Activated naive CD4-positive, alpha-beta T cell treated with anti-CD3 and anti-CD28 coated beads for 36 hours (primary cell): Measurements from ENCODE around the gene OR3A1. TPM values are rescaled to one million over a fixed set of nuclear protein-coding genes. Genes with fewer than 3 reads are reported as not detected.
"Not testable (repeated sequence)": the region's sequence is repeated elsewhere in the genome, so short reads cannot be mapped to it uniquely, and the experiment has no call there.

Experiments used
- CTCF ChIA-PET: fragments of 350-600 bp; sonication (Branson Sonifier 250); formaldehyde crosslinking; loops from one replicate; lab custom pipeline; 2021; ENCODE audit warnings: antibody characterized with exemption; lab: Charles Lee
- DNase-seq: peaks from one replicate; pipeline ENCODE4 v3.0.0-alpha.2; 2020
- H3K27ac Mint-ChIP-seq: one replicate; pipeline ENCODE4 v1.8.0; 2021; ENCODE audit warnings: mild to moderate bottlenecking, mixed read lengths
- H3K27me3 Mint-ChIP-seq: one replicate; pipeline ENCODE4 v1.8.0; 2021; ENCODE audit warnings: low read depth, mixed read lengths
- H3K36me3 Mint-ChIP-seq: one replicate; pipeline ENCODE4 v1.8.0; 2021; ENCODE audit warnings: low read depth, mixed read lengths
- H3K4me1 Mint-ChIP-seq: one replicate; pipeline ENCODE4 v1.8.0; 2021; ENCODE audit warnings: low read depth, mixed read lengths
- H3K4me3 Mint-ChIP-seq: one replicate; pipeline ENCODE4 v1.8.0; 2021; ENCODE audit warnings: mild to moderate bottlenecking, moderate library complexity, mixed read lengths
- H3K9me3 Mint-ChIP-seq: one replicate; pipeline ENCODE4 v1.8.0; 2021; ENCODE audit warnings: mixed read lengths
- intact Hi-C: fragments of 100-400 bp; cut with micrococcal nuclease; formaldehyde crosslinking; loops from one replicate; pipeline ENCODE4 v1.15.1; 2023
- total RNA-seq, 2 experiments: library from RNA; stranded (reverse); gene quantifications; one replicate each; pipeline ENCODE4 v1.2.3, GENCODE V29; 2021

Gene OR3A1, protein sequence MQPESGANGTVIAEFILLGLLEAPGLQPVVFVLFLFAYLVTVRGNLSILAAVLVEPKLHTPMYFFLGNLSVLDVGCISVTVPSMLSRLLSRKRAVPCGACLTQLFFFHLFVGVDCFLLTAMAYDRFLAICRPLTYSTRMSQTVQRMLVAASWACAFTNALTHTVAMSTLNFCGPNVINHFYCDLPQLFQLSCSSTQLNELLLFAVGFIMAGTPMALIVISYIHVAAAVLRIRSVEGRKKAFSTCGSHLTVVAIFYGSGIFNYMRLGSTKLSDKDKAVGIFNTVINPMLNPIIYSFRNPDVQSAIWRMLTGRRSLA
- under 1 TPM in 1 of 2 experiments, not detected in 1; 0.12 TPM for total RNA-seq

DNA sequence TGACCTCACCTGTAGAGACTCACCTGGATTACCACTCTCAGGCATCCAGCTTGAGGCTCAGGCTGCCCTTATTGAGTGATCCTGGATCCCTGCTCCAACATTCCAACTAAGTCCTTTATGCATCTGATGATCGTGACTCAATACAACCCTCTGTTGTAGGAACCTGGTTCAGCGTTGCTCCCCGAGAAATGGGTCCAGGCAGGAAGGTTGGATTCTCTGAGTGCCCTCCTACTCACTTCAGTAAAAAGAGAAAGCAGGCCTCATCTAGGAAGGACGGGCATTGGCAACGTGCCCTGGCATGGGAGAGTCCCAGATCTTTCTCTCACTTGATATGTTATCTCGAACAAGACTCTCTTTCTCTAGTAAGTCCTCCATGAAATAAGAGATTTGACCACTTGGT, at the start of gene OR3A1:
TSS of gene OR3A1 (minus strand) at position 101 of the 400 bp plus-strand sequence. CDS start 5,778 bp downstream, outside the sequence.
- H3K4me3 Mint-ChIP-seq: no peak within 1 kb of the TSS
- no peak within 1 kb of the TSS for H3K27ac Mint-ChIP-seq
- CTCF ChIA-PET: no interaction called here
- no peak for DNase-seq
- intact Hi-C loops: no loop called here
- no peaks in the 10 kb centered on the region for H3K4me1 Mint-ChIP-seq
- no peaks in the 10 kb centered on the region for H3K36me3 Mint-ChIP-seq
- peaks cover 5% of the 10 kb centered on the region for H3K27me3 Mint-ChIP-seq
- H3K9me3 Mint-ChIP-seq: peaks cover 8% of the 10 kb centered on the region

DNA sequence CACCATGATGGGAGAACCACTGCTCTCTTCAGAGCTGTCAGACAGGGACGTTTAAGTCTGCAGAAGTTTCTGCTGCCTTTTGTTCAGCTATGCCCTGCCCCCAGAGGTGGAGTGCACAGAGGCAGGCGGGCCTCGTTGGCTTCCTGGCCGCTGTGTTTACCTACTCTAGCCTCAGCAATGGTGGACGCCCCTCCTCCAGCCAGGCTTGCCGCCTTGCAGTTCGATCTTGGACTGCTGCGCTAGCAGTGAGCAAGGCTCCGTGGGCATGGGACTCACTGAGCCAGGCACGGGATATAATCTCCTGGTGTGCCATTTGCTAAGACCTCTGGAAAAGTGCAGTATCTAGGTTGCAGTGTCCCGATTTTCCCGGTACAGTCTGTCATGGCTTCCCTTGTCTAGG, 44.6 kb upstream of the OR3A1 start:
- DNase-seq, H3K4me3 Mint-ChIP-seq, H3K4me1 Mint-ChIP-seq, CTCF ChIA-PET, H3K27ac Mint-ChIP-seq, intact Hi-C loops, H3K36me3 Mint-ChIP-seq: not testable (repeated sequence)
- Mint-ChIP-seq H3K9me3 (peaks cover 19% of the 10 kb centered on the region), H3K27me3 (peaks cover 17% of the 10 kb centered on the region)

DNA sequence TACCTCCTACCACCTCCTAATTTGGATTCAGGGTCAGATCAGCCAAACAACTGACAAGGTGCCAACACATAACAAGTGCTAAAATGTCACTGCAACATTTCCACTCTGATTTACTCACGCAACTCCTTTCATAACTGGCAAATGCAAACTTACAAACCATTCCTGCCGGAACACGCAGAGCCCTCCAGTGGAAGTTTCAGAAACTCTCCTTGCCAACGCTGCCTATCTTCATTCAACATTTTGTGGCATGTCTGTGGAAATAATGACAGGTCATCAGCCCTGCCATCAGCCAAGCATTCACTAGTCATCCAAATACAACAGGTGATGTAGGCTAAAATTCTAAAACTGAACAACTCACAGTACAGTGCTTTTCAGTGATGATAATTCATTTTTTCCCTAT, 37.7 kb upstream of the OR3A1 start:
- Mint-ChIP-seq H3K27me3 (peaks cover 6% of the 10 kb centered on the region), H3K36me3 (peaks cover 7% of the 10 kb centered on the region), H3K27ac (no peak overlapping the region), H3K4me3 (no peak overlapping the region), H3K9me3 (peaks cover 18% of the 10 kb centered on the region), H3K4me1 (no peaks in the 10 kb centered on the region)
- intact Hi-C loops: no loop called here
- CTCF ChIA-PET: no interaction called here
- DNase-seq: no peak

DNA sequence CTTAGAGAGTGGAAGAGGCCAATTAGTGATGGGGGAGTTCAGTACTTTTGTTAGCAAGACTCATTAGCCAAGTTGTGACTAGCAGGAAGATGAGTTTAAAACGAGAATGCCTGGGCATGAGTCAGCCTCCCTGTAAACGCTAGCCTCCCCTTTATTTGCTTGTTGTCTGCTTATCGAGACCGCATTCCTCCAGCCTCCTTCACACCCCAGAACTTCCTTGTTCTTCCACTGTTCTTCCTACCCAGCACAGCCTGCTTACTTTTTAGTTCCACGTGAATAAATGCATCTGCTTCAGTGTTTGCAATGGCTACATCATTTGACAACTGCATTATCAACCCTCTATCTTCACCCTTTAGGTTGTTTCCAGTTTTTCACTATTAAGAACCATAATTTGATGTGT, 20.2 kb upstream of the OR3A1 start:
- H3K9me3 Mint-ChIP-seq: peaks cover 3% of the 10 kb centered on the region
- no peak for DNase-seq
- no peak overlapping the region for H3K4me3 Mint-ChIP-seq
- no peaks in the 10 kb centered on the region for H3K27me3 Mint-ChIP-seq
- no peaks in the 10 kb centered on the region for H3K36me3 Mint-ChIP-seq
- no peaks in the 10 kb centered on the region for H3K4me1 Mint-ChIP-seq
- CTCF ChIA-PET: no interaction called here
- no peak overlapping the region for H3K27ac Mint-ChIP-seq
- intact Hi-C loops: no loop called here

DNA sequence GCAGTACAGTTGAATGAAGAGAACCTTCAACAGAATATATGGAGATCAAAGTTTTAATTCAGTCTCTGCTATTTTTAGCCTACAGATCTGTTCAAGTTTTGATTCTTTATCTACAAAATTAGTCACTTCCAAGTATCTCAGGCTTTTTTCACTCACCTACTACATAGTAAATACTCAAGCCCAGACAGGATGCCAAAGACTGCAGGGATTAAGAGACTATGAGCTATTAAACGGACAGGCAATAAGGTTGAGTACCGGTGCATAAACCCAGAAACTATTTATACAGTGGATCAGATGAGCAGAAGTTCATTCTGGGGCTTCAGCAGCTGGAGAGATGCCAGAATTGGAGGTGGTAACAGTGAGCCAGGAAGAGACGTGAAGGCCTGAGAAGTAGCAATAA, 18.7 kb upstream of the OR3A1 start:
- intact Hi-C loops: no loop called here
- no peaks in the 10 kb centered on the region for H3K36me3 Mint-ChIP-seq
- no peak overlapping the region for H3K4me3 Mint-ChIP-seq
- H3K9me3 Mint-ChIP-seq: no peaks in the 10 kb centered on the region
- H3K27me3 Mint-ChIP-seq: no peaks in the 10 kb centered on the region
- CTCF ChIA-PET: no interaction called here
- no peak overlapping the region for H3K27ac Mint-ChIP-seq
- no peaks in the 10 kb centered on the region for H3K4me1 Mint-ChIP-seq
- no peak for DNase-seq

DNA sequence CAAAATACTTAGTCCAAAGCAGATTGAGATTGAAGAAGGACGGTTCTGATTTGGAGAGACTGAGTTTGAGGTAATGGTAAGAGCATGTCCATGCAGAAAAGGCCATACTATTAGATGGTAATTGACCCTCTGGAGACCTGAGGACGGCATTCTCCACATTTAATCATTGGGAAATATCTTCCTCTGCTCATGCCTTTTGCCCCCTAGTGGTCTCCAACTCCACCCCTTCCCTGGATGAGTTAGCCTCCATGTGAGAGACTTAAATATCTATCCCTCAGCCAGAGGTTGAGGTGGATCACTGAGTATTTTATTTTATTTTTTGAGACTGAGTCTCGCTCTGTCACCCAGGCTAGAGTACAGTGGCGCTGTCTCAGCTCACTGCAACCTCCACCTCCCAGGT, 10.4 kb upstream of the OR3A1 start:
- no peaks in the 10 kb centered on the region for H3K27me3 Mint-ChIP-seq
- H3K36me3 Mint-ChIP-seq: no peaks in the 10 kb centered on the region
- CTCF ChIA-PET: no interaction called here
- no peaks in the 10 kb centered on the region for H3K9me3 Mint-ChIP-seq
- no peak overlapping the region for H3K4me3 Mint-ChIP-seq
- H3K4me1 Mint-ChIP-seq: no peaks in the 10 kb centered on the region
- no peak overlapping the region for H3K27ac Mint-ChIP-seq
- DNase-seq: no peak
- intact Hi-C loops: no loop called here

DNA sequence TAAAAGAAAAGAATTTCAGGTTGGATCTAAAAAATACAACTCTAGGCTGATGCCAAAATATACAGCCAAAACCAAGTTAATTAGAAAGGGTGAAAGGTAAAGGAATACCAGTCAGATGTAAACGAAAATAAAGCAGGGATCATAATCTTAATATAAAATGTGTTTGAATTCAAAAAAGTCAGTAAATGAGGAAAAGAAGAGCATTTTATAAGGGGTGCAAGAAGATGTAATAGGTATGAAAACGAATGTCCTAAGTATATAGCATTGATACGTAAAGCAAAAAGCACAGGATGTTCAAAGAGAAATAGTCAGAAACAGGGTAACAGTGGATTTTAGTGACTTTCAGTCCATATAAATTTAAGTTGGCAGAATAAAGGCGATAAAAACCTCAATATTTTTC, 2.5 kb downstream of the OR3A1 start:
- intact Hi-C loops: no loop called here
- Mint-ChIP-seq H3K4me1 (no peaks in the 10 kb centered on the region), H3K9me3 (peaks cover 3% of the 10 kb centered on the region), H3K4me3 (no peak overlapping the region), H3K27me3 (peaks cover 8% of the 10 kb centered on the region), H3K36me3 (no peaks in the 10 kb centered on the region), H3K27ac (no peak overlapping the region)
- DNase-seq: no peak
- CTCF ChIA-PET: no interaction called here

DNA sequence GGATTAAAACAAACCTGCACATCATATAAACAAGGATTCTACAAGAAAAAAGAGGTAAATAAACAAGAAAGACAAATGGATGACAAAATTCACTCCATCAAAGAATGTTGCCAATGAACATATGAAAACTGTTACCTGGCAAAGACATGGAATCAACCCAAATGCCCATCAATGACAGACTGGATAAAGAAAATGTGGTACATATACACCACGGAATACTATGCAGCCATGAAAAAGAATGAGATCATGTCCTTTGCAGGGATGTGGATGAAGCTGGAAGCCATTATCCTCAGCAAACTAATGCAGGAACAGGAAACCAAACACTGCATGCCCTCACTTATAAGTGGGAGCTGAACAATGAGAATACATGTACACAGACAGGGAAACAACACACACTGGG, 4.6 kb downstream of the OR3A1 start:
- H3K27me3 Mint-ChIP-seq: peaks cover 11% of the 10 kb centered on the region
- CTCF ChIA-PET, DNase-seq, H3K36me3 Mint-ChIP-seq, H3K27ac Mint-ChIP-seq, H3K4me3 Mint-ChIP-seq, H3K4me1 Mint-ChIP-seq, intact Hi-C loops, H3K9me3 Mint-ChIP-seq: not testable (repeated sequence)

DNA sequence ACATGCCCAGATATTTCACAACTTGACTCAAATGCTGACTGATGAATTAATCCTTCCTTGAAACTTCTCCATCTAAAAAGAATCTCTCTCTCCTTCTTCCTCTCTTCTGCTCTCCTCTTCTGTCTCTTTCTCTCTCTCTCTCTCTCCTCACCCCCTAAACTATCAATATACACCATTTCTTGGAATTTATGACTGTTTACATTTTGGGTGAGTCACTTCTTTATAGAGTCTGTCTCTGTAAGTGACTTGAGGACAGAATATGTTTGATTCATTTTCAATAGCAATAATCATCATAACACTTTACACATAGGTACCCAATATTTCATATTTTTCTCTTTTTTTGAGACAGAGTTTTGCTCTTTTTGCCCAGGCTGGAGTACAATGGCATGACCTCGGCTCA, 15.3 kb downstream of the OR3A1 start:
- CTCF ChIA-PET: no interaction called here
- DNase-seq: no peak
- Mint-ChIP-seq H3K27ac (no peak overlapping the region), H3K27me3 (peaks cover 5% of the 10 kb centered on the region), H3K9me3 (peaks cover 3% of the 10 kb centered on the region), H3K36me3 (no peaks in the 10 kb centered on the region), H3K4me1 (no peaks in the 10 kb centered on the region), H3K4me3 (no peak overlapping the region)
- intact Hi-C loops: no loop called here

DNA sequence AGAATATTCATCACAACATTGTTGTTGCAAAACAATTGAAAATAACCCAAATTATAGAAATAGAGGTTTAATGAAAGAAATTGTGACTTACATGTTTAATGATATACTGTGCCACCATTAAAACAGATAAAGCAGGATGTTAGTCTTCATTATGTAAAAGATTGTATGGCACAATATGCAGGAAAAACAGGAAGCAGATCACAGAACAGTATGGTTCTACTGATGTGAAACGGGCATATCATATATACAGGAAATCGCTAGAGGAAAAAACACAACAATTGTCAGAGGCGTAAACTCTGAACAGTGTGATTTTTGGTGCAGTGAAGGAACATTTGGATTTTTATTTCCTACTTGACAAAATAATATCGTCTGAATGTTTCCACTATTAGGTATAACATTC, 22.0 kb downstream of the OR3A1 start:
- no peaks in the 10 kb centered on the region for H3K27me3 Mint-ChIP-seq
- CTCF ChIA-PET: no interaction called here
- H3K27ac Mint-ChIP-seq: no peak overlapping the region
- H3K36me3 Mint-ChIP-seq: peaks cover 3% of the 10 kb centered on the region
- no peak overlapping the region for H3K4me3 Mint-ChIP-seq
- H3K4me1 Mint-ChIP-seq: no peaks in the 10 kb centered on the region
- intact Hi-C loops: no loop called here
- DNase-seq: no peak
- peaks cover 6% of the 10 kb centered on the region for H3K9me3 Mint-ChIP-seq

DNA sequence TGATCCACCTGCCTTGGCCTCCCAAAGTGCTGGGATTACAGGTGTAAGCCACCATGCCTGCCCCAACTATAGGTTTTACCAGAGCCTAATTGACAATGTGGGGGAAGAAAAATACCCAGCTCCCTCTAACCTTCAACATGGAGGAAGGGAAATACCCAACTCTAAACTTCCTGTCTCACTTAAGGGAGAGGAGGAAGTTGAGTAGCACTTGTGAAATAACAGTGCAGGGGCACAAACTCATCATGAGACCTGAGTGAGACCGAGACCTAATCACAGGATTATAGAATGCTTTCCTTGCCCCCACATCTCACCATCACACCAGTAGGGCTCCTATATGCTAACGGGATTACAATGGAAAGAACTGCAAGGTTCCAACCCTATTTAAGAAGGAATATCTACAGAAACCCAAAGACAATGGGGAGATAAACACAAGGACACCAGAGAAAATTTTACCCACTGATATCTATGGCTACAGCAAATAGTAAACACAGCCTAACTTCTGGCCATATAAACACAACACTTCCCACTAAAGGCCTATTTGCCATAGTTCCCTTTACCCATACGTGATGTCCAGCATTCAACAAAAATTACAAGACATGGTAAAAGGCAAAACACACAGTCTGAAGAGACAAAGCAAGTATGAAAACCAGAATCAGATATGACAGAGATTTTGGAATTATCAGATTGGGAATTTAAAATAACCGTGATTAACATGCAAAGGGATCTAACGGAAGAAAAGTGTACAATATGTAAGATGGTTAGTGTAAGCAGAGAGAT, 26.9 kb downstream of the OR3A1 start:
- no peak for DNase-seq
- CTCF ChIA-PET: no interaction called here
- Mint-ChIP-seq H3K27me3 (no peaks in the 10 kb centered on the region), H3K36me3 (peaks cover 3% of the 10 kb centered on the region), H3K4me3 (no peak overlapping the region), H3K4me1 (no peaks in the 10 kb centered on the region), H3K9me3 (peaks cover 8% of the 10 kb centered on the region), H3K27ac (no peak overlapping the region)
- intact Hi-C loops: no loop called here

DNA sequence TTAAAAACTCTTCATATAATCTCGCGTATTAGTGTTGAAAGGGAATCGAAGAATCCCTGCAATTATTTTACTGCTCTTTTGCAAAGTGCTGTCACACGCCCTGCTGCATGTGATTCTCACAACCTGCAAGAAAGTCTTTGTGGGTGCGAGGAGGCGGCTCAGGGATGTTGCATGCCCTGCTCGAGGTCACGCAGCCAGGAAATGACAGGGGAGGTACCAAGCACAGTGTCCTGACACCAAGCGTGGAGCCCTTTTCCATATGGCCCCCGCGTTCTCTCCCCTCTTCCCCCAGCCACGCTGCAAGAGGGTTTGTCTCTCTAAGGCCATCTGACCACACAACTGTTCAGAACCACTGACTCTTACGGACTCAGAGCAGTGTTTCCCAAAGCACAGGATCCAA, 37.6 kb downstream of the OR3A1 start:
- no peak overlapping the region for H3K4me3 Mint-ChIP-seq
- H3K27ac Mint-ChIP-seq: no peak overlapping the region
- no peak for DNase-seq
- peaks cover 5% of the 10 kb centered on the region for H3K9me3 Mint-ChIP-seq
- no peaks in the 10 kb centered on the region for H3K36me3 Mint-ChIP-seq
- intact Hi-C loops: no loop called here
- no peaks in the 10 kb centered on the region for H3K4me1 Mint-ChIP-seq
- CTCF ChIA-PET: no interaction called here
- H3K27me3 Mint-ChIP-seq: peaks cover 1% of the 10 kb centered on the region

DNA sequence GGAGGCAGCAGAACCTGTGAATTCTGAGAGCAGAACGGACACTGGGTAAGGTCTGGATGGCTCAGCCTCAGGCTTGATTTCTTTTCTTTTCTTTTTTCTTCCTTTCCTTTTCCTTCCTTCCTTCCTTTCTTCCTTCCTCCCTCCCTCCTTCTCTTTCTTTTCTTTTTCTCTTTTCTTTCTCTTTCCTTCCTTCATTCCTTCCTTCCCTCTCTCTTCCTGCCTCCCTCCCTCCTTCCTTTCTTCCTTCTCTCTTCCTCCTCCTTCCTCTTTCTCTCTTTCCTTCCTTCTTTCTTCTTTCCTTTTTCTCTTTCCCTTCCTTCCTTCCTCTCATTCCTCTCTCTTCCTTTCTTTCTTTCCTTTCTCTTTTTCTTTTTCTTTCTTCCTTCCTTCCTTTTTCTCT, 38.0 kb downstream of the OR3A1 start:
- no peak overlapping the region for H3K27ac Mint-ChIP-seq
- intact Hi-C loops: no loop called here
- no peaks in the 10 kb centered on the region for H3K4me1 Mint-ChIP-seq

More for the DNA sequence above, 38.0 kb downstream of the OR3A1 start:
- CTCF ChIA-PET: no interaction called here
- no peak for DNase-seq
- Mint-ChIP-seq H3K9me3 (peaks cover 5% of the 10 kb centered on the region), H3K4me3 (no peak overlapping the region), H3K36me3 (no peaks in the 10 kb centered on the region), H3K27me3 (no peaks in the 10 kb centered on the region)
